Inflammatory macrophage (primary cell): Measurements from ENCODE around the gene DCAF8.

ENCODE experiments used
- DNase-seq, 2 donors: peaks; one replicate each; pipeline ENCODE4 v3.0.0-alpha.2; 2020 to 2022

The DCAF8 gene

GRCh38 chr1:160204526-160205241 is 57.7 kb downstream of the DCAF8 start:
- peak; percentile 88 to 90 for DNase-seq

GRCh38 chr1:160200786-160201185 is 61.6 kb downstream of the DCAF8 start:
- peak; percentile 38 to 52 for DNase-seq

GRCh38 chr1:160197231-160197630 is 65.1 kb downstream of the DCAF8 start:
- no peak for DNase-seq

DNA sequence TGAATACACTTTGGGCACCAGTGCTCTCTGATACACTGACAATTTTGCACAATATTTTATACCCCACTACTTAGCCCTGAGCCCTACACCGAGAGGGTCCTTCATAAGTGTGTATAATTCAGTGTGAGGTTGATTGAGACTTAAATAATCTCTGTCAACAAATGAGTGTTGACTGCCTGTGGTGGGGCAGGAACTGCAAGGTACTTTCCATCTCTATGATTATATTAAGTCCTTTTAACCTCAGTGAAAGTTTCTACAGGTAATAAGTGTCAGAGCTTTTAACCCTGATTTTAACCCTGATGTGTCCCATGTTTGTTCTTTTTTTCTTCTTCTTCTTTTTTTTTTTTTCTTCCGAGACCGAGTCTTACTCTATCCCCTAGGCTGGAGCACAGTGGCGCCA is 66.2 kb downstream of the DCAF8 start:
- no peak for DNase-seq

- DNase-seq, result no peak
These were observed 67.7 kb downstream of the DCAF8 start for GRCh38 chr1:160194737-160195059.

DNA sequence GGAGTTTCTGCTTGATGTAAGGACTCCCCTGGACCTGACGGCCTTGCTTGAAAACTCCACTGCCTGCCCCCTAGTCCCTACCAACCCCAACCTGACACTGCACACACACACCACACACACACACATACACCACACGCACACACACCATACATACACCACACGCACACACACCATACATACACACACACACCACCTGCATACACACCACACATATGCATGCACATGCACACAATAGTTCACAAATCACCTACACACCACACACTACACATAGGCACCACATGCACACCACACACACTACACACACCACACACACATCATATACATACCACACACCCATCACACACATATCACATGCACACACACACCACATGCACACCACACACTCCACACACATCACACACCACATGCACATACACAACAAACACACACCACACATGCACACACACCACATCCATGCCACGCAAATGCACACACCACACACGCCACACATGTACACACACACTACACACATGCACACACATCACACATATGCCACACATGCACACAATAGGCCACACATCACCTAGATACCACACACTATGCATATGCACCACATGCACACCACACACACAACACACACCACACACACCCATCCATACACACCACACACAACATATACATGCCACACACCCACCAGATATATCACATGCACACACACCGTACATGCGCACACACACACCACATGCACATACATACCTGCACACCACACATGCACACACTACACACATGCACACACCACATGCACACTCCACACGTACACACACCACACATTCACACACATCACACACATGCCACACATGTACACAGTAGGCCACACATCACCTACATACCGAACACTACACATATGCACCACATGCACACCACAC is 68.3 kb downstream of the DCAF8 start:
- DNase-seq, result no peak

- DNase-seq, result peak; percentile 87
These were observed 69.1 kb downstream of the DCAF8 start for GRCh38 chr1:160193091-160193819.

DNA sequence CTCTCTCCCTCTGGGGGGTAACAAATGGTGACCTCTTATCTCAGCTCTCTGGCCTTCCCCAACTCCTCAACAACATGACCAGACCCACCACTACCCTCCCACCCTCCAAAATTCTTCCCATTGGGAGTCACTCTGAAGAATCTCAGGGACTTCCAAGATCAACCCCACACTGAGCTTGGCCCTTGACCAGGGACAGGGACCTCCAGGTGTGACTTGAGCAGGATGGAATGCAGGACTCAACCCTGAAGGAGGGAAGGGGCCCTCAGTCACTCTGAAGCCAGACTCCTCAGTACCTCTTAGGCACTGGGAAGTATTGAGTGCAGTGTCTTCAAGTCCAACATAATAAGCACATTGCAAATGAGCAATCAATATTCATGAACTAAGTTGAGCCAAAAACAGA is 70.1 kb downstream of the DCAF8 start:
- no peak for DNase-seq

DNA sequence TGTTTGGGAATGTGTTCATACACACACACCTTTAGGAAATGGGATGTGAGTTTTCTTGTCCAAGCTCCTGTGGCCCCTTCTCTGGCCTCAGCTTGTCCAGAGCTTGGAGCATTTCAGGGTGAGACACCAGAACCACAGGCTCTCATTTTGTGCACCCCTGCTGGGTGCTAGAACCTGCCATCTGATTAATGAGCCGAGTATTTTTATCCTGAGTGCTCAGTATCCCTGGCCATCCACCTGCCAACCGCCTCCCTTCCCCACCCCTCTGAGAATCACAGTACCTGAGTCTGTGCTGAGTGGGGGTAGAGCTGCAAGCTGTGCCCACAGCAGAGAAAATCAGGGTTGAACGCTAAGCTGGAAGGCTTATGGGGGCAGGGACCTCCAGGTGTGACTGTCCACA is 70.6 kb downstream of the DCAF8 start:
- DNase-seq, result no peak

DNA sequence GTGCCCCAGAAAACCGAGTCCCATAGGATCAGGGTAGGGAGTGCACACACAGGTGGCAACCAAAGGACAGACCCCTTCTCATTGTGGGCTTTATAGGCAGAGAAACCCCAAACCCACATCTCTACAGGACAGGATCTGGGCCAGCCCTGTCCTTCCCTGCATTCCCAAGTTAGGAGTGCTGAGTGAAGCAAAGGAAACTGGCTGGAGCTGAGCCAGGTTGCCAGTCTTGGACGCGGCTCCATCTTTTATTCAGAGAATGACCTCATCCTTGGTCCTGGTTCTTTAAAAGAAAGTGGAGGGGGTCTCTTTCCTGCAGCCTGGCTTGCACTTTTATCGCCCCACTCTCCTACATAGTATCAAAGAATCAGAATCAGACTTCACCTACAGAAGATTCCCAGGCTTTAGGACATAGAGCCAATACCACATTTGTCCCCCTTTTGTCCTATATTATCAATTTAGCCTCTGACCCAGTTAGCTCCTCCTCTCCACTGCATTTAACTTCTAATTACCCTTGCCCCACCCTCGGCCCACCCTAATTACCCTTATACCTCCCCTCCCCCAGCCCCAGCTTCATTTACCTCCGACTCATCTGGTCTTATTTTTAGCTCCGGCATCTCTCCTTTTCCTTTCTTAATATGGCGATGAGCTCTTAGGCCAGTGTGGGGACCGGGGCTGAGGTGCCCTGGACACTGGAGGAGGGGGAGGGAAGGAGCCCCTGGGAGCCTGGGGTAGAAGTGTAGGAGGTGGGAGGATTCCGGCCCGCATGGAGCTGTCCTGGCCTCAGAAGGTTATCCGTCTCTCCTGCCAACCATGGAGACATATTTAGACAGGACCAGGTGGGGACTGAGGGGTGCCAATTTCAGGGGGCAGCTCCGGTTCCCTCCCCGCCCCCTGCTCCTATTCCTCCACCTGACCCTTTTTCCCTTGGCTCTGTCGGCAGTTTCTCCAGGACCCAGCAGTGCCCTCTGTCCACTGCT is 72.4 kb downstream of the DCAF8 start, which contains the start of gene CASQ1:
CASQ1 (plus strand) TSS at position 927 of the 977 bp plus-strand sequence. CDS start 177 bp downstream, outside the sequence.
- no peak for DNase-seq

DNA sequence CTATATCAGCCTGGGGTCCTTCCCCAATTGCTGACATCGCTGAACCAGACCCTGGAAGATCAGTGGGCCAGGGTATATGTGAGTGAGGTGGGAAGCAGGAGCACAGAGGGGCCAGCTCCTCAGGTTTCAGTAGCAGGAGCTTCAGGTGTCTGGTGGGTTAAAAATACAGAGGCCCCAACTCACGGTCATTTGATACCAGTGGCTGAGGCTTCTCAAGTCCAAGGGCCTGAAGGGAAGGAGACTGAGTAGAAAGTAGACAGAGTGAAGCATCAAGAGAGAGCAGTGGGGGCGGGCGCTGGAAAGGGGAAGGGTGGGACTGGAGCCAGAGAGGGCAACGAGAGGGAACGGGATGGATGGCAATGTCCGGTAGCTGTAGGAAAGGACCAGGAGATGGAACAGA is 74.0 kb downstream of the DCAF8 start:
- no peak for DNase-seq

GRCh38 chr1:160187407-160187806 is 74.9 kb downstream of the DCAF8 start:
- DNase-seq, result no peak

- DNase-seq, result no peak
These were observed 75.6 kb downstream of the DCAF8 start for GRCh38 chr1:160186729-160187128.

GRCh38 chr1:160186246-160186645 is 76.1 kb downstream of the DCAF8 start:
- no peak for DNase-seq

DNA sequence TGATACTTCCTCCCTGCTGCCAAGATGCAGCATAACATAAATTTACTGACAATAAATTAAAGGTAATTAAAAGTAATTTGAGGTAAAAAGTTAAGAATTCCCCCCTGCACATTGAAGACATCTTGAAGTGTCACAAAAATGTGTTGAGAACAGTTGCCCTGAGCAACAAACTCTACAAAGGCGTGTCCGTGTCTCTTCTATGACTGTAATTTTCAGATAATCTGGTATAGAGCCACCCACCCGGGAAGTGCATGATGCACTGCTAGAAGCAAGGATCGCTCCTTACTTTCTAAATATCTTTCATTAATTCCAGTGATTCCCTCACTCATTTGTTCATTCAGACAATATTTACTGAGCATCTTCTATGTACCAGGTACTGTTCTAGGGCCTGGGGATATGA is 83.0 kb downstream of the DCAF8 start:
- DNase-seq, result no peak

DNA sequence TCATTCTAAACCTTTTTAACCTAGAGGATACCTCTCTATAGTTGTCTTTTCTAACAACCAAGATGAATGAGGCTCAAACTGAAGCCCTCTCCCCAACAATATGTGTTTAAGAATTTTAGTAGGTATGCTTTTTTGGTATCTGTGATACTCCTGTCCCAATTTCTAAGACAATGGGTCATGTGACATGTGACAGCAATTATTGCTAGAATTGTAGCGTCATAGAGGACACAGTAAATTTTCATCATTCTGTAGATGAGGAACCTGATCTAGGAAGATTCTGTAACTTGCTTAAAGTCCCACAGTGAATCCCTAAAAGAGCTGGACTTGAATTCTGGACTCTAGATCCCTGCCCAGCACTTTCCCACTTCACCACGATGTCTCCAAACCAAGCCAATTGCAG is 83.6 kb downstream of the DCAF8 start:
- DNase-seq, result peak in 1 of 2 donors; percentile 32

GRCh38 chr1:160177667-160178066 is 84.7 kb downstream of the DCAF8 start:
- DNase-seq, result no peak

DNA sequence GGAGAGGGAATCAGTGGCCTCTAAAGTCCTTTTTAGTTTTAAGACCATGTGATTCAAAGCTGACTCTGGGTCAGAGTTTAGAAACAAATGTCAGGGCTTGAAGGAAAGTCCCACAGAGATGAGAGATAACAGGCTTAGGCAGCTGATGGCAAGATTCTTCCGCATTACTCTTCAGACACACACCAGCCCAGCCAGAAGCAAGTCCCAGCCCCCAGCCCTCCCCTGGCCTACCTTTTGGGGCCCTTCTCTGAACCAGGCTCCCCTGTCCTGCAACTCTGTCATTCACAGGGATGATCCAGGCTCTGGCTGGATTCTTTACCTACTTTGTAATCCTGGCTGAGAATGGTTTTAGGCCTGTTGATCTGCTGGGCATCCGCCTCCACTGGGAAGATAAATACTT is 85.1 kb downstream of the DCAF8 start:
- no peak for DNase-seq

GRCh38 chr1:160171980-160172379 is 90.4 kb downstream of the DCAF8 start:
- no peak for DNase-seq

- DNase-seq, result no peak
These were observed 91.0 kb downstream of the DCAF8 start for GRCh38 chr1:160171354-160171753.

DNA sequence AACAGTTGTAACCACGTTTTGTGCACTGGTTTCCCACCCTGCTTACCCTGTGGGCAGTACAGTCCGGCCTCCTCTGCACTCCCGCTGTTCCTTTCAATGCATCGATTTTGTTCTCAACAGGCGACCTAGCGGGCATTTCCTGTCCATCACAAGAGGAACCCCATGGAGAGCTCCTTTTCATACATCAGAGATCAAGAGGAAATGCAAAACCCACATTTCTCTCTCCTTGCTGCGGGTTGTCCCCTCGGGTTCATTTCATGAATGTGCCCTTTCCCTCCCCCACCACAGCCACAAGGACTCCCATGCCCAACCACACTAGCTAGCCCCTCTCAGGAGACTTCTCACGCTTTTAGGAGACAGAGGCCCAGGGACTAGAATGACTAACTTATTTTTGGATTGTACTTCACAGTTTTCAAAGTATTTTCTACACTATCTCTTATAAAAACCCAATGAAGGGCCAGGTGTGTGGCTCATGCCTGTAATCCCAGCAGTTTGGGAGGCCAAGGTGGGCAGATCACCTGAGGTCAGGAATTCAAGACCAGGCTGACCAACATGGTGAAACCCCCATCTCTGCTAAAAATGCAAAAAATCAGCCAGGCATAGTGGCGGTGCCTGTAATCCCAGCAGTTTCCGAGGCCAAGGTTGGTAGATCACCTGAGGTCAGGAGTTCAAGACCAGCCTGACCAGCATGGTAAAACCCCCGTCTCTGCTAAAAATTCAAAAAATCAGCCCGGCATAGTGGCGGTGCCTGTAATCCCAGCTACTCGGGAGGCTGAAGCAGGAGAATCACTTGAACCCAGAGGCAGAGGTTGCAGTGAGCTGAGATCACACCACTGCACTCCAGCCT is 92.6 kb downstream of the DCAF8 start:
- DNase-seq, result peak; percentile 34 to 37
